Renal cortex interstitium (tissue), 15 donors: Measurements from ENCODE around the gene MAN1C1. TPM values are rescaled to one million over a fixed set of nuclear protein-coding genes. Genes with fewer than 3 reads are reported as not detected.

Experiments used
- DNase-seq, 11 donors: peaks; one replicate each; pipeline ENCODE4 v3.0.0-alpha.2; 2013; ENCODE audit warnings: low read depth in 9 of 11, low spot score in 4 of 11; ENCODE audit errors: extremely low read depth in 1 of 11
- long read RNA-seq, 16 experiments: transcript quantifications; one replicate each; lab custom pipeline, GENCODE V29; 2026
- polyA plus RNA-seq, 3 donors: library from polyadenylated mRNA; unstranded; fragments of 120-200 nt; gene quantifications; one replicate each; pipeline ENCODE4 v1.2.1, GENCODE V29; 2013; ENCODE audit not compliant: insufficient read length in 3 of 3

The MAN1C1 gene
- polyA plus RNA-seq, result 10 to 100 TPM; 12.4 to 18.0 (median 14.0) TPM
- long read RNA-seq, donor 1, full-length matches to known transcripts, result 3 of 3 reads
- long read RNA-seq, donor 1, partial matches to known transcripts, result 0 of 3 reads
- long read RNA-seq, donor 1, other reads (novel, unspliced or antisense), result 0 of 3 reads
- long read RNA-seq, donor 2, full-length matches to known transcripts, result 2 of 2 reads
- long read RNA-seq, donor 2, partial matches to known transcripts, result 0 of 2 reads
- long read RNA-seq, donor 2, other reads (novel, unspliced or antisense), result 0 of 2 reads
- long read RNA-seq, donor 3, full-length matches to known transcripts, result 11 of 16 reads
- long read RNA-seq, donor 3, partial matches to known transcripts, result 5 of 16 reads
- long read RNA-seq, donor 3, other reads (novel, unspliced or antisense), result 0 of 16 reads
- long read RNA-seq, donor 4, full-length matches to known transcripts, result 2 of 2 reads
- long read RNA-seq, donor 4, partial matches to known transcripts, result 0 of 2 reads
- long read RNA-seq, donor 4, other reads (novel, unspliced or antisense), result 0 of 2 reads
- long read RNA-seq, donor 5, result 0 reads
- long read RNA-seq, donor 6, full-length matches to known transcripts, result 2 of 2 reads
- long read RNA-seq, donor 6, partial matches to known transcripts, result 0 of 2 reads
- long read RNA-seq, donor 6, other reads (novel, unspliced or antisense), result 0 of 2 reads
- long read RNA-seq, donor 7, full-length matches to known transcripts, result 2 of 2 reads
- long read RNA-seq, donor 7, partial matches to known transcripts, result 0 of 2 reads
- long read RNA-seq, donor 7, other reads (novel, unspliced or antisense), result 0 of 2 reads
- long read RNA-seq, donor 8, full-length matches to known transcripts, result 8 of 8 reads
- long read RNA-seq, donor 8, partial matches to known transcripts, result 0 of 8 reads
- long read RNA-seq, donor 8, other reads (novel, unspliced or antisense), result 0 of 8 reads
- long read RNA-seq, donor 9, full-length matches to known transcripts, result 2 of 2 reads
- long read RNA-seq, donor 9, partial matches to known transcripts, result 0 of 2 reads
- long read RNA-seq, donor 9, other reads (novel, unspliced or antisense), result 0 of 2 reads
- long read RNA-seq, donor 10, full-length matches to known transcripts, result 4 of 4 reads
- long read RNA-seq, donor 10, partial matches to known transcripts, result 0 of 4 reads
- long read RNA-seq, donor 10, other reads (novel, unspliced or antisense), result 0 of 4 reads
- long read RNA-seq, donor 11, full-length matches to known transcripts, result 2 of 2 reads
- long read RNA-seq, donor 11, partial matches to known transcripts, result 0 of 2 reads
- long read RNA-seq, donor 11, other reads (novel, unspliced or antisense), result 0 of 2 reads
- long read RNA-seq, donor 12, partial matches to known transcripts, result 0 of 1 reads
- long read RNA-seq, donor 12, other reads (novel, unspliced or antisense), result 0 of 1 reads
- long read RNA-seq, donor 13, full-length matches to known transcripts, result 7 of 7 reads
- long read RNA-seq, donor 13, partial matches to known transcripts, result 0 of 7 reads
- long read RNA-seq, donor 13, other reads (novel, unspliced or antisense), result 0 of 7 reads
- long read RNA-seq, donor 14, full-length matches to known transcripts, result 2 of 2 reads
- long read RNA-seq, donor 14, partial matches to known transcripts, result 0 of 2 reads
- long read RNA-seq, donor 14, other reads (novel, unspliced or antisense), result 0 of 2 reads
- long read RNA-seq, donor 15, result 0 reads
- long read RNA-seq, donor 16, full-length matches to known transcripts, result 6 of 11 reads
- long read RNA-seq, donor 16, partial matches to known transcripts, result 5 of 11 reads
- long read RNA-seq, donor 16, other reads (novel, unspliced or antisense), result 0 of 11 reads

GRCh38 chr1:25616095-25616986, at the start of gene MAN1C1:
Gene MAN1C1 (plus strand): TSS chr1:25616791. CDS start chr1:25617798, 1,007 bp downstream.
- DNase-seq, result peak; percentile 61 to 85 (median 80)

GRCh38 chr1:25567710-25568089, 48.9 kb upstream of the MAN1C1 start:
- no peak for DNase-seq

- no peak for DNase-seq
Observed at GRCh38 chr1:25568090-25568833, 48.3 kb upstream of the MAN1C1 start.

GRCh38 chr1:25568834-25569596, 47.6 kb upstream of the MAN1C1 start:
- DNase-seq, result no peak

- DNase-seq, result no peak
Observed at GRCh38 chr1:25569597-25570396, 46.8 kb upstream of the MAN1C1 start.

- DNase-seq, result no peak
Observed at GRCh38 chr1:25570798-25571521, 45.6 kb upstream of the MAN1C1 start.

GRCh38 chr1:25571522-25571970, 45.0 kb upstream of the MAN1C1 start:
- DNase-seq, result no peak

GRCh38 chr1:25572107-25572506, 44.5 kb upstream of the MAN1C1 start:
- DNase-seq, result no peak

- no peak for DNase-seq
Observed at GRCh38 chr1:25572708-25573590, 43.6 kb upstream of the MAN1C1 start.

- no peak for DNase-seq
Observed at GRCh38 chr1:25573591-25573930, 43.0 kb upstream of the MAN1C1 start.

GRCh38 chr1:25573961-25574360, 42.6 kb upstream of the MAN1C1 start:
- DNase-seq, result no peak

- no peak for DNase-seq
Observed at GRCh38 chr1:25575191-25575590, 41.4 kb upstream of the MAN1C1 start.

- no peak for DNase-seq
Observed at GRCh38 chr1:25576459-25577133, 40.0 kb upstream of the MAN1C1 start.
